H1 (cell line): ENCODE data around the gene CD59. TPM values are rescaled to one million over a fixed set of nuclear protein-coding genes. Genes with fewer than 3 reads are reported as not detected.

Experiments used
- CTCF ChIA-PET: fragments of 300-600 bp; sonication (Branson Sonifier 250); formaldehyde crosslinking; loops from one replicate; lab custom pipeline; 2021; ENCODE audit not compliant: partially characterized antibody; lab: Charles Lee
- POLR2A ChIA-PET: fragments of 300-600 bp; sonication (Branson Sonifier 250); formaldehyde crosslinking; loops from one replicate; lab custom pipeline; 2021; ENCODE audit warnings: inconsistent platforms; ENCODE audit not compliant: partially characterized antibody; lab: Charles Lee
- DNase-seq, 2 experiments: peaks; one replicate each; pipeline versions ENCODE4 v3.0.0 to v3.0.0-alpha.2; 2010 to 2022; ENCODE audit warnings: low spot score in 2 of 2, low read depth in 1 of 2, mixed read lengths in 1 of 2
- FAIRE-seq: peaks from 2 replicates; lab custom pipeline; 2011; peaks lifted over from hg19 to GRCh38; lab: Jason Lieb, UNC
- H2AFZ ChIP-seq: 2 replicates; pipeline ENCODE4 v1.8.1; 2012; ENCODE audit warnings: low read length, inconsistent platforms
- H2AK5ac ChIP-seq: 2 replicates; pipeline ENCODE4 v1.6.1; 2013; ENCODE audit warnings: low read depth, low read length
- H2BK120ac ChIP-seq: replicated peaks from 2 replicates; pipeline ENCODE3; 2013; ENCODE audit warnings: low read depth, low read length, inconsistent platforms
- H2BK12ac ChIP-seq: 2 replicates; pipeline ENCODE4 v1.6.1; 2013; ENCODE audit warnings: low read depth, low read length
- H2BK15ac ChIP-seq: 2 replicates; pipeline ENCODE4 v1.6.1; 2013; ENCODE audit warnings: low read length
- H2BK20ac ChIP-seq: 2 replicates; pipeline ENCODE4 v1.6.1; 2013; ENCODE audit warnings: low read length
- H2BK5ac ChIP-seq: 2 replicates; pipeline ENCODE4 v1.6.1; 2013; ENCODE audit warnings: low read depth, low read length
- H3K14ac ChIP-seq: 2 replicates; pipeline ENCODE4 v1.6.1; 2013; ENCODE audit warnings: inconsistent platforms; ENCODE audit not compliant: insufficient read length
- H3K18ac ChIP-seq: 2 replicates; pipeline ENCODE4 v1.6.1; 2013; ENCODE audit warnings: low read length; ENCODE audit errors: extremely low read depth
- H3K23ac ChIP-seq: 2 replicates; pipeline ENCODE4 v1.6.1; 2013; ENCODE audit warnings: inconsistent platforms; ENCODE audit not compliant: insufficient read length
- H3K23me2 ChIP-seq: 2 replicates; pipeline ENCODE4 v1.6.1; 2013; ENCODE audit warnings: low read depth, low read length
- H3K27ac ChIP-seq: 2 replicates; pipeline ENCODE4 v1.6.1; 2011; ENCODE audit warnings: low read depth, low read length, inconsistent platforms
- H3K27me3 ChIP-seq, 4 experiments: replicated peaks in 1 of 4; 1 replicate in 1 of 4; 2 replicates in 3 of 4; pipeline versions ENCODE4 v1.6.1 to v1.8.1; 2011 to 2013; ENCODE audit warnings: low read length in 3 of 4, mild to moderate bottlenecking in 3 of 4, inconsistent platforms in 2 of 4, mixed read lengths in 2 of 4, moderate library complexity in 1 of 4; ENCODE audit not compliant: control insufficient read depth in 3 of 4, insufficient read depth in 3 of 4; ENCODE audit errors: extremely low read depth in 1 of 4
- H3K36me3 ChIP-seq, 4 experiments: 2 replicates each; pipeline versions ENCODE4 v1.6.1 to v1.8.1; 2011 to 2013; ENCODE audit warnings: mild to moderate bottlenecking in 4 of 4, low read length in 3 of 4, moderate library complexity in 2 of 4, control low read depth in 1 of 4, inconsistent platforms in 1 of 4; ENCODE audit not compliant: insufficient read depth in 4 of 4, control insufficient read depth in 2 of 4
- H3K4ac ChIP-seq: replicated peaks from 2 replicates; pipeline ENCODE3; 2013; ENCODE audit warnings: low read length, low read depth, mixed read lengths, inconsistent platforms; ENCODE audit not compliant: insufficient read length
- H3K4me1 ChIP-seq, 4 experiments: replicated peaks in 1 of 4; 1 replicate in 1 of 4; 2 replicates in 3 of 4; pipeline versions ENCODE4 v1.6.1 to v1.8.1; 2011 to 2013; ENCODE audit warnings: low read length in 3 of 4, inconsistent platforms in 2 of 4, mixed read lengths in 1 of 4; ENCODE audit not compliant: insufficient read depth in 4 of 4, control insufficient read depth in 3 of 4
- H3K4me2 ChIP-seq, 2 experiments: 2 replicates each; pipeline versions ENCODE4 v1.6.1 to v1.8.1; 2011 to 2013; ENCODE audit warnings: low read depth in 2 of 2, low read length in 2 of 2, control low read depth in 1 of 2, inconsistent platforms in 1 of 2, mild to moderate bottlenecking in 1 of 2; ENCODE audit not compliant: insufficient read depth in 1 of 2
- H3K4me3 ChIP-seq, 4 experiments: fragments of 200-600, 300-600 bp in 1 of 4; sonication (generic), shearing (Covaris generic), sonication (Bioruptor Twin) in 1 of 4; 2 replicates each; pipeline versions ENCODE4 v1.5.1 to v1.8.1; 2011 to 2016; ENCODE audit warnings: low read length in 4 of 4, low read depth in 3 of 4, control low read depth in 2 of 4, inconsistent platforms in 2 of 4, mild to moderate bottlenecking in 2 of 4, mixed read lengths in 1 of 4, moderate library complexity in 1 of 4; ENCODE audit not compliant: insufficient read depth in 2 of 4; ENCODE audit errors: extremely low read depth in 1 of 4
- H3K56ac ChIP-seq: replicated peaks from 2 replicates; pipeline ENCODE3; 2013; ENCODE audit warnings: low read depth, mild to moderate bottlenecking, mixed read lengths, low read length, inconsistent platforms; ENCODE audit not compliant: insufficient read length
- H3K79me1 ChIP-seq: 2 replicates; pipeline ENCODE4 v1.6.1; 2013; ENCODE audit warnings: low read depth, low read length, control low read depth
- H3K79me2 ChIP-seq, 2 experiments: 2 replicates each; pipeline versions ENCODE4 v1.6.1 to v1.8.1; 2012 to 2013; ENCODE audit warnings: low read length in 2 of 2, mild to moderate bottlenecking in 2 of 2, inconsistent platforms in 1 of 2; ENCODE audit not compliant: insufficient read depth in 2 of 2, control insufficient read depth in 1 of 2
- H3K9ac ChIP-seq, 4 experiments: replicated peaks in 1 of 4; 1 replicate in 1 of 4; 2 replicates in 3 of 4; pipeline versions ENCODE4 v1.6.1 to v1.8.1; 2011 to 2013; ENCODE audit warnings: low read depth in 3 of 4, low read length in 3 of 4, control low read depth in 2 of 4, mild to moderate bottlenecking in 2 of 4, moderate library complexity in 2 of 4, inconsistent platforms in 1 of 4; ENCODE audit errors: extremely low read depth in 1 of 4
- H3K9me3 ChIP-seq, 2 experiments: 2 replicates each; pipeline versions ENCODE4 v1.6.1 to v1.8.1; 2012 to 2013; ENCODE audit warnings: mild to moderate bottlenecking in 2 of 2, moderate library complexity in 2 of 2, control low read depth in 1 of 2, inconsistent platforms in 1 of 2, low read depth in 1 of 2, low read length in 1 of 2, mixed read lengths in 1 of 2; ENCODE audit not compliant: insufficient read depth in 2 of 2
- H4K20me1 ChIP-seq, 2 experiments: replicated peaks in 1 of 2; 2 replicates each; pipeline versions ENCODE3 to v1.8.1; 2011 to 2013; ENCODE audit warnings: inconsistent platforms in 2 of 2, low read length in 2 of 2, mild to moderate bottlenecking in 1 of 2; ENCODE audit not compliant: insufficient read depth in 2 of 2, control insufficient read depth in 1 of 2
- H4K5ac ChIP-seq: 2 replicates; pipeline ENCODE4 v1.6.1; 2013; ENCODE audit warnings: low read length, low read depth, mixed read lengths, inconsistent platforms; ENCODE audit not compliant: insufficient read length
- H4K8ac ChIP-seq: 2 replicates; pipeline ENCODE4 v1.8.0; 2013; ENCODE audit warnings: mild to moderate bottlenecking, moderate library complexity, low read length, inconsistent platforms; ENCODE audit not compliant: insufficient read depth; ENCODE audit errors: extremely low read depth
- H4K91ac ChIP-seq: replicated peaks from 2 replicates; pipeline ENCODE3; 2013; ENCODE audit warnings: low read length, mixed read lengths, inconsistent platforms; ENCODE audit not compliant: insufficient read length
- BACH1 ChIP-seq: IDR thresholded peaks from 2 replicates; pipeline ENCODE4 v1.6.1; 2012; ENCODE audit warnings: low read length, improper control_type of control experiment
- BRCA1 ChIP-seq: IDR thresholded peaks from 2 replicates; pipeline ENCODE4 v1.6.1; 2012; ENCODE audit warnings: low read depth, low read length, improper control_type of control experiment
- CHD2 ChIP-seq: IDR thresholded peaks from 2 replicates; pipeline ENCODE4 v1.6.1; 2012; ENCODE audit warnings: low read length, improper control_type of control experiment
- EZH2 ChIP-seq: fragments of 200-600 bp; sonication (generic); IDR thresholded peaks from 2 replicates; pipeline ENCODE4 v1.7.1; 2012; ENCODE audit warnings: low read depth, mild to moderate bottlenecking, moderate library complexity, low read length, inconsistent platforms; ENCODE audit not compliant: severe bottlenecking
- GABPA ChIP-seq: IDR thresholded peaks from 2 replicates; pipeline ENCODE4 v1.6.1; 2011; ENCODE audit warnings: mild to moderate bottlenecking, low read length, moderate library complexity, borderline replicate concordance; ENCODE audit not compliant: insufficient read depth
- JUND ChIP-seq: IDR thresholded peaks from 2 replicates; pipeline ENCODE4 v1.6.1; 2011; ENCODE audit warnings: mild to moderate bottlenecking, improper control_type of control experiment, low read length
- MAFK ChIP-seq: IDR thresholded peaks from 2 replicates; pipeline ENCODE4 v1.6.1; 2012; ENCODE audit warnings: low read depth, mild to moderate bottlenecking, improper control_type of control experiment, low read length
- RXRA ChIP-seq: IDR thresholded peaks from 2 replicates; pipeline ENCODE4 v1.6.1; 2011; ENCODE audit warnings: low read depth, mild to moderate bottlenecking, low read length, moderate library complexity; ENCODE audit not compliant: insufficient read depth
- SIX5 ChIP-seq: IDR thresholded peaks from 2 replicates; pipeline ENCODE4 v1.6.1; 2011; ENCODE audit warnings: mild to moderate bottlenecking, low read depth, low read length
- YY1 ChIP-seq: IDR thresholded peaks from 2 replicates; pipeline ENCODE4 v1.6.1; 2011; ENCODE audit warnings: low read depth, mild to moderate bottlenecking, low read length
- WGBS, 2 experiments: shearing (Covaris generic) in 1 of 2; methylation state at CpG; one replicate each; pipeline versions ENCODE4 v1.1.6 to v1.1.7; 2013 to 2015; ENCODE audit warnings: low lambda C conversion rate in 2 of 2, mixed read lengths in 2 of 2, inconsistent platforms in 1 of 2, low coverage in 1 of 2, missing lambda C conversion rate in 1 of 2; ENCODE audit not compliant: insufficient replicate concordance in 2 of 2, insufficient coverage in 1 of 2, insufficient read length in 1 of 2; ENCODE audit errors: extremely low coverage in 1 of 2, missing lambda C conversion rate in 1 of 2; 5-methylcytosine and 5-hydroxymethylcytosine counted together
- polyA plus RNA-seq, 7 experiments: library from polyadenylated mRNA; depleted of rRNA in 3 of 7; stranded (reverse) in 5 of 7; unstranded in 2 of 7; fragments of >200 nt in 5 of 7; fragments of 200-250 nt in 2 of 7; gene quantifications; 1 replicate in 5 of 7; 2 replicates in 1 of 7; 4 replicates in 1 of 7; pipeline versions ENCODE4 v1.2.1 to v1.2.3, GENCODE V29; 2011 to 2013; ENCODE audit warnings: missing spikeins in 2 of 7, mixed read lengths in 2 of 7
- total RNA-seq: library from RNA; stranded (reverse); fragmentation: NEBNext Ultra II Directional; extraction: Animal tissue kit (Norgen Biotek cat#: 25700); gene quantifications from 2 replicates; pipeline ENCODE4 v1.2.1, GENCODE V29; 2021

The CD59 gene
- total and polyA plus RNA-seq, 2 of the 8 experiments (the other 6 are each of a cell fraction or from before 2014, with no cell fraction given) = 63.1 to 90.3 TPM

DNA sequence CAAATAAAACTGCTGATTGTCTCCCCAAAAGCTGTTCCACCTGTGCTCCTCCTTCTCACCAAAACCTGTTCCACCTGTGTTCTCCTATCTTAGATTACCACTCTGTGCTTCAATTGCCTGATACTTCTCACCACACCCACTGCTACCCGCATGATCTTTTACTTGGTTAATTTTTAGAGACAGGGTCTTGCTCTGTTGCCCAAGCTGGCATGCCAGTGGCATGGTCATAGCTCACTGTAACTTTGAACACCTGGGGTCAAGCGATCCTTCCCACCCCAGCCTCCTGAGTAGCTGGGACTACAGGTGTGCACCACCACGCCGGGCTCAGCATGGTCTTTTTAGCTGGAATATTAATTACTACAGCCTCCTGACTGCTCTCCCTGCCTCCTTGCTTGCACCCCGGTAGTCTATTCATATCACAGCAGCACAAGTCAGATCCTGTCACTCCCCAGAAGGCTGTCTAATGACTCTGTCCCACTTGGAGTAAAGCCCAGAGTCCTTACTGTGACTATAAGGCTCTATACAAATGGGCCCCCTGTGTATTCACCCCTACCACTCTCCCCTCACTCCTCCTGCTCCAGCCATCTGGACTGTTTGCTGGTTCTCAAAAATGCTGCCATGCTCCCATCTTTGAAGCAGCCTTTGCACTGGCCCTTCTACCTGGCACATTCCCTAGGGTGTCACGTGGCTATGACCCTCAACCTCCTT is 39.1 kb downstream of the CD59 start:
- Histone ChIP-seq H2BK5ac (no peak overlapping the region), H2BK120ac (no peak overlapping the region), H3K4ac (no peak overlapping the region), H3K36me3 (no peaks in the 10 kb centered on the region), H3K23ac (no peak overlapping the region), H3K4me2 (no peak overlapping the region), H3K9ac (no peak overlapping the region), H3K23me2 (peaks cover 7% of the 10 kb centered on the region; the same call in 1 of the 2 replicates), H3K79me1 (no peaks in the 10 kb centered on the region), H3K27ac (no peak overlapping the region), H3K14ac (no peak overlapping the region), H2AK5ac (no peak overlapping the region), H3K27me3 (peaks cover 0 to 9% (median 3%) of the 10 kb centered on the region in 4 experiments; a peak in 4 of 7 replicates), H2AFZ (no peak overlapping the region), H2BK12ac (no peak overlapping the region), H3K79me2 (no peaks in the 10 kb centered on the region), H3K4me3 (no peak overlapping the region), H2BK15ac (no peak overlapping the region), H3K56ac (no peak overlapping the region), H4K91ac (no peak overlapping the region), H4K20me1 (no peaks in the 10 kb centered on the region), H3K9me3 (no peaks in the 10 kb centered on the region), H4K8ac (no peak overlapping the region), H3K4me1 (peaks cover 5 to 16% (median 9%) of the 10 kb centered on the region in 4 experiments), H2BK20ac (no peak overlapping the region), H3K18ac (no peak overlapping the region), H4K5ac (no peak overlapping the region)
- CTCF ChIA-PET = interaction anchor here (0.5 to 3.4 kb wide), 2 partner anchors 9 to 511 kb away, joined by 3 to 12 read pairs; no protein-coding TSS in a partner anchor
- DNase-seq (no peak), FAIRE-seq (no peak)
- POLR2A ChIA-PET = no interaction called here
- 87% methylated on average over 6 of the region's 6 CpGs; no CpG with 5 or more reads in 1 of the 2 experiments for WGBS, 2 experiments
- TF ChIP-seq BACH1 (no peak), CHD2 (no peak), GABPA (no peak), JUND (no peak), MAFK (no peak), SIX5 (no peak), RXRA (no peak), BRCA1 (no peak), EZH2 (no peak), YY1 (no peak)
